ENCODE results near the gene SMCP.

- no peak for TF ChIP-seq CTCF (IDR thresholded peaks at IDR 0.05; ENCODE audit: low read depth, low read length, poor library complexity, severe bottlenecking)
- TF ChIP-seq EZH2phosphoT487 (IDR thresholded peaks at IDR 0.05; ENCODE audit: borderline replicate concordance, low read length) = no peak
Observed at GRCh38 chr1:152871731-152872126, 6.4 kb upstream of the SMCP start.

All from DOHH2 (cell line).